Measurements from ENCODE around the gene ATP6V0E1.
"Not testable (repeated sequence)": the region's sequence is repeated elsewhere in the genome, so short reads cannot be mapped to it uniquely, and the experiment has no call there.

The ATP6V0E1 gene

DNA sequence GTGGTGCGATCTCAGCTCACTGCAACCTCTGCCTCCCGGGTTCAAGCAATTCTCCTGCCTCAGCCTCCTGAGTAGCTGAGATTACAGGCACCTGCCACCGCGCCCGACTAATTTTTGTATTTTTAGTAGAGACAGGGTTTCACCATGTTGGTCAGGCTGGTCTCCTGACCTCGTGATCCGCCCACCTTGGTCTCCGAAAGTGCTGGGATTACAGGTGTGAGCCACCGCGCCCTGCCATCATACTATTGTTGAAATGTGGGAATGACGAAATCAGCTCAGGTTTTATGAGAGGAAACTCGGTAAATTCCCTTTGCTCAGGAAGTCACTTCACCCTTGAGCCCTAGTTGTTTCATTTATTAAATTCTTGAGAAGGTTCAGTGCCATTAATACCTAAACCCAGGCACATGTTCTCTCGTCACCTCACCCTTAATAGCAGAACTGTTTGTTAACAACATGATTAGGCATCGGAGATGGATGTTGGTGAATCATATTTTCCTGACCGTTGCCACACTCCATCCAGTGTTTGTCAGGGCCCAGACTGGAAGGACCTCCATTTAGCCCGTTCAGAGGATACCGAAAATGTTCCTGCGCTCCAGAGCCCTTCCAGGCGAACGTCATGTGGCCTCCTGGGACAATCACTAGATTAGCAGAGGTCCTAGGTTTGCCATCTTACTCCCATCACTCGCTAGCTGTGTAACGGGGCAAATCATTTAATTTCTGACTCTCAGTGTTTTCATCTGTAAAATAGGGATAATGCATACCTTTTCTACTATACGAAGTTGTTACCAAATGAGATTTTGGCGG, 52.5 kb downstream of the ATP6V0E1 start:
- in situ Hi-C loops (cut with HindIII; ENCODE audit: low sequenced_read_pairs) = no loop called here
- no peak for DNase-seq (ENCODE audit: low read depth, low spot score)
- no peak overlapping the region for H3K4me3 ChIP-seq (ENCODE audit: low read depth, low read length)
- TF ChIP-seq, protein P1, sequence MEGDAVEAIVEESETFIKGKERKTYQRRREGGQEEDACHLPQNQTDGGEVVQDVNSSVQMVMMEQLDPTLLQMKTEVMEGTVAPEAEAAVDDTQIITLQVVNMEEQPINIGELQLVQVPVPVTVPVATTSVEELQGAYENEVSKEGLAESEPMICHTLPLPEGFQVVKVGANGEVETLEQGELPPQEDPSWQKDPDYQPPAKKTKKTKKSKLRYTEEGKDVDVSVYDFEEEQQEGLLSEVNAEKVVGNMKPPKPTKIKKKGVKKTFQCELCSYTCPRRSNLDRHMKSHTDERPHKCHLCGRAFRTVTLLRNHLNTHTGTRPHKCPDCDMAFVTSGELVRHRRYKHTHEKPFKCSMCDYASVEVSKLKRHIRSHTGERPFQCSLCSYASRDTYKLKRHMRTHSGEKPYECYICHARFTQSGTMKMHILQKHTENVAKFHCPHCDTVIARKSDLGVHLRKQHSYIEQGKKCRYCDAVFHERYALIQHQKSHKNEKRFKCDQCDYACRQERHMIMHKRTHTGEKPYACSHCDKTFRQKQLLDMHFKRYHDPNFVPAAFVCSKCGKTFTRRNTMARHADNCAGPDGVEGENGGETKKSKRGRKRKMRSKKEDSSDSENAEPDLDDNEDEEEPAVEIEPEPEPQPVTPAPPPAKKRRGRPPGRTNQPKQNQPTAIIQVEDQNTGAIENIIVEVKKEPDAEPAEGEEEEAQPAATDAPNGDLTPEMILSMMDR (IDR thresholded peaks at IDR 0.05; ENCODE audit: low read depth, low read length) = no peak

DNA sequence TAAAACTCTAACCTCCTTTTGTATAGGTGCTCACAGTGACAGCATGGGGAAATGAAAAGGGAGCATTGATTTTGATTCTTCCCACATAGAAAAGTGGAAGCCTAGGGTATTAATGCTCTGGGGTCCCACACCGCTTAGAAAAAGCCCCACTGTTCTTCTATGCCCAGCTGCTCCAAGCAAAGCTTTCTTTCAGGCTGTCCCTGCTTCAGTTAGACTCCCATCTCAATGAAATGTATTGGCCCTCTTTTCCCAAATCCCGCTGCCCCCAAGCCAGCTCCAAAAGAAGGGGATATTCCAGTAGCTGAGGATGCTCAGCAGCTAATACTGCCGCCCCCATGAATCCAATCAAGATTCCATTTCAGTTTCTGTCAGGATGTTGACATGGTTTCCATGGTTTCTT, 55.6 kb downstream of the ATP6V0E1 start:
- TF ChIP-seq, protein P1 (IDR thresholded peaks at IDR 0.05; ENCODE audit: low read depth, low read length) = no peak
- no peak for DNase-seq (ENCODE audit: low read depth, low spot score)
- no peak overlapping the region for H3K4me3 ChIP-seq (ENCODE audit: low read depth, low read length)
- in situ Hi-C loops (cut with HindIII; ENCODE audit: low sequenced_read_pairs) = no loop called here

DNA sequence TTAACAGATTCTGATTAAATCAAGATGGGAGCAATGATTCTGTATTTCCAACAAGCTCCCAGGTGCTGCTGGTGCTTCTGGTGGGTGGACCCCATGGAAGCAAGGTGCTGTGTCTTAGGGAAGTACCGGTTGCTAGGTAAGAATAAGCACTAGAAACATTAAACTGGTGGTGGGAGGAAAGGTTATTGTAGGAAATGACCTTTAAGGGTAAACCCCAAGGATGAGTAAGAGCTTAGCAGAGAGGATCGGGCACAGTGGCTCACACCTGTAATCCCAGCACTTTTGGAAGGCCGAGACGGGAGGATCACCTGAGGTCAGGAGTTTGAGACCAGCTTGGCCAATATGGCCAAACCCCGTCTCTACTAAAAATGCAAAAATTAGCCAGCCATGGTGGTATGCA, 56.4 kb downstream of the ATP6V0E1 start:
- in situ Hi-C loops (cut with HindIII; ENCODE audit: low sequenced_read_pairs) = no loop called here
- no peak overlapping the region for H3K4me3 ChIP-seq (ENCODE audit: low read depth, low read length)
- TF ChIP-seq, protein P1 (IDR thresholded peaks at IDR 0.05; ENCODE audit: low read depth, low read length) = no peak
- no peak for DNase-seq (ENCODE audit: low read depth, low spot score)

DNA sequence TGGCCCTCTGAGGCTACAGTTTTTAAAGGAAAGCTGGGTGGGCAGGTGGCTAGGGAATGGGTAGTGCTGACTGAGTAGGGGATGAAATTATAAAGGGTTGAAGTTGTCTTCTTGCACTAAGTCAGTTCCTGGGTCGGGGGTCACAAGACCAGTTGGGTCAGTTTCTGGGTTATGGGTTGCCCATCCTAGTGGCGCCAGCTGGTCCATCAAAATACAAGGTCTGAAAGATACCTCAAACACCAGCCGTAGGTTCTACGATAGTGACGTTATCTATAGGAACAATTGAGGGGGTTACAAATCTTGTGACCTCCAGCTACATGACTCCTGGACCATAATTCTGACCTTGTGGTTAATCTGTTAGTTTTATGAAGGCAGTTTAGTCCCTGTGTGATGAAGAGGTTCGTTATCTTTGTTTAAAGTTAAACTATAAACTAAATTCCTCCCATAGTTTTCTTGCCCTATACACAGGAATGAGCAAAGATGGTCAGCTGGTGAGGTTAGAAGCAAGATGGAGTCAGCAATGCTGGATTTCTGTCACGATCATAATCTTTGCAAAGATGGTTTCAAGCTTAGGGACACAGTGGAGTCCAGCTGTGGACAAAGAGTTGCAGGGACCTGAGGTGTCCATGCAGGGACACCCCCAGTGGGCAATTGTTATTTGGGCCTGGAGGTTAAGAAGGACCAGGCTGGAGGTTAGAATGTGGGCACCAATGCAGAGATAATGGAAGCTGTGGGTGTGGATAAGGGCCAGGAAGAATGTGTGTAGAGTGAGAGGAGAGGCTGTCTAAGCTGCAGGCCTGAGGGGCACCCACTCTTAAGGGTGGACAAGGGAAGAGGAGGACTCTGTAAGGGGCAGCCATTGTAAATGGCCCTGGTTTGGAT, 58.6 kb downstream of the ATP6V0E1 start:
- TF ChIP-seq, protein P1 (IDR thresholded peaks at IDR 0.05; ENCODE audit: low read depth, low read length) = no peak
- H3K4me3 ChIP-seq (ENCODE audit: low read depth, low read length) = no peak overlapping the region
- no peak for DNase-seq (ENCODE audit: low read depth, low spot score)
- in situ Hi-C loops (cut with HindIII; ENCODE audit: low sequenced_read_pairs) = no loop called here

DNA sequence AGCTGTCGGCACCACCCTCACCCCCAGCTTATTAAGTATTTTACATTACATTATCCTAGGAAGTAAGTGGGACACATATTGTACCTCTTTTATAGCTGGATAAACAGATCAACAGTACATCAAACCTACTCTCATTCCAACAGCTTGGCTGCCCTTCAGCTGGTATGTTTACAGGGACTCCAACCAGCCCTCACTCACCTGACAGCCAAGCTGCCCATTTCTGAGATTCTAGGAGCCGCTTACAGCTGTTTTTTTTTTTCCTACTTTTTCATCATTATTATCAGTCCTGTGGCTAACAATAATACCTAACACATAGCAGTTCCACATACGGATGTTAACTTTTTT, 59.2 kb downstream of the ATP6V0E1 start:
- no peak overlapping the region for H3K4me3 ChIP-seq (ENCODE audit: low read depth, low read length)
- in situ Hi-C loops (cut with HindIII; ENCODE audit: low sequenced_read_pairs) = no loop called here
- TF ChIP-seq, protein P1 (IDR thresholded peaks at IDR 0.05; ENCODE audit: low read depth, low read length) = no peak
- DNase-seq (ENCODE audit: low read depth, low spot score) = no peak

DNA sequence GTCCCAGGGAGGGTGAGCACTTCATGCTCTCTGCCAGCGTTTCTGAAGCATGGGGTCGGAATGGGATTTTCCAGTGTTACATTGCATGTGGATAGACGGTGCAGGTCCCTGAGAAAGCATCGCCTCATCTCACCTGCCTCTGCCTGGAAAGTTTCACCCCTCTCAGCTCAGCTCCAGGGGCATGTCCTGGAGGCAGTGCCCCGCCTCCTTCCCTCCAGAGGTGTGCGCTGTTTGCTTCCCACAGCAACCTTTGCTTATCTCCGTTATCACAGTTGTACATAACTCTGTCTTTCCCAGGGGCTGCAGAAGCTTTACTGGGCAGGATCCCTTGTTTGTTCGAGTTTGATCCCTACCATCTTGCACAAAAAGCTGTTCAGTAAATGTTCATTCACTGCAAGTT, 61.9 kb downstream of the ATP6V0E1 start:
- TF ChIP-seq, protein P1 (IDR thresholded peaks at IDR 0.05; ENCODE audit: low read depth, low read length) = no peak
- no peak overlapping the region for H3K4me3 ChIP-seq (ENCODE audit: low read depth, low read length)
- no peak for DNase-seq (ENCODE audit: low read depth, low spot score)
- in situ Hi-C loops (cut with HindIII; ENCODE audit: low sequenced_read_pairs) = no loop called here

DNA sequence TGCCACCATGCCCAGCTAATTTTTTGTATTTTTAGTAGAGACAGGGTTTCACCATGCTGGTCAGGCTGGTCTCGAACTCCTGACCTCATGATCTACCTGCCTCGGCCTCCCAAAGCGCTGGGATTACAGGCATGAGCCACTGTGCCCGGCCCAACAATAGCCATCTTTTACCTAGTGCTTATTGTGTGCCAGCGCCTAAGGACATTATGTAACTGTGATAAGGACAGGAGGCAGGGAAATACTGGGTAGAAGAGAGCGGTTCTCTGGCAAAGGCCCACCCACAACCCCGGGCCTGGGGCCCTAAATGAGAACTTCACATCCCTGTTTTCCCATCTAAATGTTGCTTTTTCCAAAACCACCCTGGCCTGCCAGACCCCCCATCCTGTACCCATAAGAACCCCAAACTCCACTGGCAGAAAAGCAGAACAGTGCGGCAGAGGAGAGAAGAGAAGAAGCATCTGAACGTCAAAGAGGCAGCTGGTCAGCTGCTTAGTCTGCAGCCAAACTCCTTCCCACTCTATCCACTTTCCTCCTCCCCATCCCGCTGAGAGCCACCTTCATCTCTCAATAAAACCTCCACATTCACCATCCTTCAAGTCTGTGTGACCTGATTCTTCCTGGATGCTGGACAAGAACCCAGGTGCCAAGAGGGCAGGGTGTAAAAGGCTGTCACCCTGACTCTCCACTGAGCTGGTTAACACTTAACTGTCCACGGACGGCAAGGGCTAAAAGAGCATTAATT, 63.7 kb downstream of the ATP6V0E1 start:
- H3K4me3 ChIP-seq (ENCODE audit: low read depth, low read length); DNase-seq (ENCODE audit: low read depth, low spot score); in situ Hi-C loops (cut with HindIII; ENCODE audit: low sequenced_read_pairs): not testable (repeated sequence)

Measured in astrocyte of the spinal cord (primary cell).